Measurements from ENCODE around the gene GALNT18. TPM values are rescaled to one million over a fixed set of nuclear protein-coding genes. Genes with fewer than 3 reads are reported as not detected.

The GALNT18 gene
- total and polyA plus RNA-seq, 2 experiments from 2014 or later = 4.3 to 10.8 TPM

- no peak overlapping the region for H3K4me3 Mint-ChIP-seq
- TF ChIP-seq ZNF462 (CRISPR knock-in tag; IDR thresholded peaks at IDR 0.05) (no peak), NANOG (IDR thresholded peaks at IDR 0.05; ENCODE audit: borderline replicate concordance) (no peak), CREB1 (CRISPR knock-in tag; IDR thresholded peaks at IDR 0.05; ENCODE audit: low read depth) (no peak), REST (IDR thresholded peaks at IDR 0.05; ENCODE audit: unreplicated experiment) (no peak), JUNB (IDR thresholded peaks at IDR 0.05; ENCODE audit: unreplicated experiment) (no peak), ZNF114 (CRISPR knock-in tag; IDR thresholded peaks at IDR 0.05) (no peak), POLR2AphosphoS5 (IDR thresholded peaks at IDR 0.05; ENCODE audit: low read depth) (no peak), EZH2phosphoT487 (IDR thresholded peaks at IDR 0.05; ENCODE audit: unreplicated experiment) (no peak), CTCF (conservative IDR thresholded peaks at IDR 0.05; ENCODE audit: low read depth in 2 of 2) (no peak), STAT1 (IDR thresholded peaks at IDR 0.05; ENCODE audit: unreplicated experiment) (no peak), EZH2 (IDR thresholded peaks at IDR 0.05; ENCODE audit: low read depth, unreplicated experiment) (no peak)
- DNase-seq (ENCODE audit: low spot score) (no peak), ATAC-seq (no peak)
- H3K36me3 ChIP-seq (ENCODE audit: insufficient read depth) = no peaks in the 10 kb centered on the region
- no peaks in the 10 kb centered on the region for H3K27me3 Mint-ChIP-seq (ENCODE audit: insufficient read depth, low read depth, poor library complexity)
- no peaks in the 10 kb centered on the region for H3K4me1 ChIP-seq (ENCODE audit: insufficient read depth)
- no peak overlapping the region for H3K4me3 ChIP-seq
- H3K27me3 ChIP-seq (ENCODE audit: insufficient read depth) = no peaks in the 10 kb centered on the region
- H2AFZ ChIP-seq = no peak overlapping the region
- H3K4me1 Mint-ChIP-seq = no peaks in the 10 kb centered on the region
- peaks cover 9% of the 10 kb centered on the region; the same call in 1 of the 2 replicates for H3K9me2 ChIP-seq (ENCODE audit: insufficient read depth)
- H3K9me3 Mint-ChIP-seq = no peaks in the 10 kb centered on the region
- H3K27ac Mint-ChIP-seq = no peak overlapping the region
- H3K27ac ChIP-seq (ENCODE audit: low read depth) = no peak overlapping the region
- no peaks in the 10 kb centered on the region for H4K20me1 ChIP-seq (replicated peaks; ENCODE audit: insufficient read depth)
- no peaks in the 10 kb centered on the region for H3K79me2 ChIP-seq (replicated peaks; ENCODE audit: insufficient read depth)
- H3K36me3 Mint-ChIP-seq (ENCODE audit: low read depth) = no peaks in the 10 kb centered on the region
- no peaks in the 10 kb centered on the region for H3F3A ChIP-seq (replicated peaks; ENCODE audit: low read depth)
- no peak overlapping the region for H3K4me2 ChIP-seq
Observed at GRCh38 chr11:11304550-11304949, 317.3 kb downstream of the GALNT18 start.
